GM18526 (cell line): ENCODE results near the gene KLHL29.

ENCODE experiments used
- POLR2A ChIP-seq: IDR thresholded peaks from 3 replicates; pipeline ENCODE4 v1.6.1; 2011; ENCODE audit not compliant: insufficient read length; ENCODE audit errors: extremely low read depth

The KLHL29 gene

GRCh38 chr2:23597687-23598086 lies 212.7 kb downstream of the KLHL29 start:
- TF ChIP-seq POLR2A: no peak

DNA sequence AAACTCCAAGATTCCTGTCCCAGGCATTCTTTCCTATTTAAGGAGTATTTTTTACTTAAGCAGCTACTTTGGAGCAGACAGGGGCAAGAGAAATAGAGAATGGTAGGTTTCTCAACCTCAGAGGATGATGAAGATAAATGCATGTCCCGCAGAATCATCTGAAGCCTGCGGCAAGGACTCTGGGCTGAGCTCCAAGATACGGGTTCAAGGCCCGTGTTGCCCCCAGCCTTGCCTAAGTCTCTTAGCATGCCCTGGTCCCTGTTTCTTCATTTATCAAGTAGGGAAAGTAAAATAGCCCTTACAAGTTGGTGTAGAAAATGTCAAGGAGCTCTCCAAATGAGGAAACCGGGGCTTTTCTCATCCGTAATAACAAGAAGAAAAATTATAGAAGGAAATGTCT lies 214.0 kb downstream of the KLHL29 start:
- no peak for TF ChIP-seq POLR2A

GRCh38 chr2:23599667-23600066 lies 214.7 kb downstream of the KLHL29 start:
- TF ChIP-seq POLR2A: no peak

DNA sequence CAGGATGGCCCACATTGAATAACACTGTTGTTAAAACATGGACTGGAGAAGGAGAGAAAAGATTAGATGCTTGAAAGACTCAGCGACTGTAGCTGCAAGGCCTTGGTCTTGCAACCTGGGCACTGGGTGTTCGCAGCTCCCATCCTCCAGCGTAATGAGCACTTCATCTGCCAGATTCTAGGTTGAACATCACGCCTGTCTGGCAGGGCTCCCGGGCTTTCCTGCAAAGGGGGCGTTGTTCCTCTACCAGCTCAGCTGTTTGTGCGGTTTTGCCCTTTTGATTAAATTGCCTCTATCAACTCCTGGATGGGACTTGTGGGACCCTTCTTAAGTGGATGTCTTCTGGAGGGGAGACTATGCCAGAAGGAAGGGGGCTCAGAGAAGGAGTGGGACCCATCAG lies 215.4 kb downstream of the KLHL29 start:
- no peak for TF ChIP-seq POLR2A

DNA sequence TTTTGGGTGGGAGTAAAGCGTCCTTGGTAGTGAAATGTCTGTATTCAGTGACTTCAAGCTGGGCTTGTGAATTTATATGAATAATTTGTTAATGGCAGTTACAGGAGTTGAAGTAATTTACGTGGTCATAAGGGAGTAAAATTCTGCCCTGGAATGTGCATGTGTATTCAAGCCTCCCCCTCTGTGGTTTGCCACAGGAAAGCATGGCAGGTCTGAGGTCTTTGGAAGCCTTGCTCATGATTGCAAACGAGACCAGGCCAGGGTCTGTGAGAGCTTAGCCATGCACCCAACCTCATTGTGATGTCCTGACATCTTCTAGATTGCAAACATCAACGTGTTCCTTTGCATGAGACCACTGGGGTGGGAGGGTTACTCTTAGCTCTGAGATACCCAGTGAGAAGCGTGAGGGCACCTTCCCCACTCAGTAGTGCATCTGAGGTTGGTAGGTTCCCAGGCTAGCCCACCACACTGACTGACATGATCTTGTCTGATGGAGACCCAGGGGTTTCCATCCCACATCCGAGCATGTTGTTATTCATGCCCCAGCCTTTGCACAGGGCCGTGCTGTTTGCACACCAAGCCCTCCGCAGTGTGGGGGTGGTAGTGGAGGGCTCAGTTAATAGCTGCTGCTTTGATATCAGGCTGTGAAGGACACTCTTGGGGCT lies 216.5 kb downstream of the KLHL29 start:
- no peak for TF ChIP-seq POLR2A

- TF ChIP-seq POLR2A: no peak
Observed at GRCh38 chr2:23602116-23602515, 217.1 kb downstream of the KLHL29 start.

DNA sequence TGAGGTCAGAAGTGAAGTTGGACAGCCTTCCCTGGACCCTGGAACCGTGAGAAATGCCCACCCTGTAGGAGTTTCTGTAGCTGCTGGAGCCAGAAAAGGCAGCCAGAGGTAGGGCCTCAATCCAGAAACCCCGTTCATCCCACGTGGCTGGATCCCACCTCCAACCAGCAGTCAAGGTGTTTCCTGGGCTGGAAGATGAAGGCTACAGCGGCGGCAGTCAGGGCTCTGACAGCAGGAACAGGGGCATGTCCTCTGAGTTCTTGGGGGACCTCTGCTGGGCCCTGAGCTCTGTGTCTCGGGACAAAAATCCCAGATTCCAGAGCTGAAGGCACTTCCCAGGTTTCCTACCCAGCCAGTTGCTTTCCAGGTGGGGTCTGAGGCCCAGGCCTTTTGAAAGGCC lies 218.2 kb downstream of the KLHL29 start:
- TF ChIP-seq POLR2A: no peak

DNA sequence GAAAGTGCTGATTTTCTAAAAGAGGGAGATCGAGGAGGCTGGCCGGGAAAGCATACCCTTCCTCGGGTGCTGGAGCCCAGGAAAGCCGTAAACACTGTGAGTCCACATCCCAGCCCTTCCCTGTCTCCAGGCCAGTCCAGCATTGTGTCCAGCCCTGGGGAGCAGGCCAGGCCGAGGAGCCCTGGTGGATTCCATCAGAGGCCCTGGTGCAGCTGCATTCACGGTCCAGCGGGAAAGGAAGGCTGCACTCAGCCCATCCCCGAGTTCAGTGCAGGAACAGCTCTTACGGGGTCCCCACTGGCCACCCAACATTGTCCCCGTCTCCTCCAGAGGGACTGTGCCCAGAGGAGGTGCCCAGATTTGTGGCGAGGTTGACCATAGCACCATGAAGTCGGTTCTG lies 218.6 kb downstream of the KLHL29 start:
- no peak for TF ChIP-seq POLR2A

GRCh38 chr2:23604731-23605130 lies 219.8 kb downstream of the KLHL29 start:
- TF ChIP-seq POLR2A: no peak

DNA sequence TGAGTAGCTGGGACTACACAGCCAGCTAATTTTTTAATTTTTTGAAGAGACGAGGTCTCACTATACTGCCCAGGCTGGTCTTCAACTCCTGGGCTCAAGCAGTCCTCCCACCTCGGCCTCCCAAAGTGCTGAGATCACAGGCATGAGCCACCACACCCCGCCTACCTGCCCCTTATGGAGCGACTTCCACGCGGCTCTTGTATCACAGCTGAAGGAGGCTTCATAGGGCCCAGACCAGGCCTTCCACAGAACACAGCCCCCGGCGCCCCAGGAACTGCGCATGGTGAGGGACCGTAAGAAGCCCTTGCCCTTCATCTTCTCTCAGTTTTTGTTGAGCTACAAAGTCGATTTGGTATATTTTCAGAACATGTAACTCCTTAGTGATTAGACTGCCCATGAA lies 220.3 kb downstream of the KLHL29 start:
- TF ChIP-seq POLR2A: no peak

DNA sequence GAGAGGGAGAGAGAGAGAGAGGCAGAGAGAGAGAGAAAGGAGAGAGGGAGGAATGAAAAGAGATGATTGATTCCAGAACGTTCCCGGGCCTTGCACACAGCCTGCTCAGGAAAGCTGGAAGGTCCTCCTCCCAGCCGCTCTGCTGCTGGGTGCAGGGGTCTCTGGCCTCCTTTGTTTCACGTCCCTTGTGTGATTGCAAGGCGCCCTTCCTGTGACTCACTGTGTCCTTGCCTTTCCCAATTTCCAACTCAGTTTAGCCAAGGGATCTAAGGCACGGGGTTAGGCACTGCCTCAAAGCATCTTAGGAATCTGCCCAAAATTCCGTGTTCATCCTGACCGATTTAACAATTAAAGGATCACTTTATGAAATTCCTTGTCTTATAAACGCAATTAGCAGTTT lies 221.2 kb downstream of the KLHL29 start:
- TF ChIP-seq POLR2A: no peak

DNA sequence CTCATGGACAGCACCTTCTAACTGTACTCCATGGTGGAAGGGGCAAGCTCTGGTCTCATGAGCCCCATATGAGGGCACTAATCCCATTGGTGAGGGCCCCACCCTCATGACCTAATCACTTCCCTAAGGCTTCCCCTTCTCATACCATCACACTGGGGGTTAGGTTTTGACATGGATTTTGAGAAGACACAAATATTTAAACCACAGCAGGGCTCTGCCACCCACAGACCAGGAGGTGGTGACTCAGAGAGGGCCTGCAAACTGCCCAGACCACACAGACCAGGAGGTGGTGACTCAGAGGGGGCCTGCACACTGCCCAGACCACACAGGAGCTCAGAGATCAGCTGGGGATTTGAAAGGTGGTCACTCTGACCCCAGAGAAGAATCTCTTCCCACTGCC lies 222.0 kb downstream of the KLHL29 start:
- TF ChIP-seq POLR2A: no peak

- no peak for TF ChIP-seq POLR2A
Observed at GRCh38 chr2:23607925-23608324, 222.9 kb downstream of the KLHL29 start.

GRCh38 chr2:23609254-23609653 lies 224.3 kb downstream of the KLHL29 start:
- no peak for TF ChIP-seq POLR2A

DNA sequence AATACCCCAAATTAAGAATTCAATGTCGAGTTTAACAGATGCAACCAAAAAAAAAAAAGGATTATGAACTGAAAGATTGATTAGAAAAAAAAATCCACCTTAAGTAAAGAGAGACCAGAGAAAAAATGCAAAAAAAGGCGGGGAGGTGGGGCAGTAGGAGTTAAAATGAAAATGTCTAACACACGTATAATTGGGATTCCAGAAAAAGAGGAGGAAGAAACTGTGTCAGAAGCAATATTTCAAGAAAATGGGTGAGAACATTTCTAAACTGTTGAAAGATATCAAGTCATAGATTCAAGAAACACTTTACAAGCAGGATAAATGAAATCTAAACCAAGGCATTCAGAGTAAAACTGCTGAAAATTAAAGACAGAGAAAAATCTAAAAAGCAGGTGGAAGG lies 226.9 kb downstream of the KLHL29 start:
- no peak for TF ChIP-seq POLR2A

DNA sequence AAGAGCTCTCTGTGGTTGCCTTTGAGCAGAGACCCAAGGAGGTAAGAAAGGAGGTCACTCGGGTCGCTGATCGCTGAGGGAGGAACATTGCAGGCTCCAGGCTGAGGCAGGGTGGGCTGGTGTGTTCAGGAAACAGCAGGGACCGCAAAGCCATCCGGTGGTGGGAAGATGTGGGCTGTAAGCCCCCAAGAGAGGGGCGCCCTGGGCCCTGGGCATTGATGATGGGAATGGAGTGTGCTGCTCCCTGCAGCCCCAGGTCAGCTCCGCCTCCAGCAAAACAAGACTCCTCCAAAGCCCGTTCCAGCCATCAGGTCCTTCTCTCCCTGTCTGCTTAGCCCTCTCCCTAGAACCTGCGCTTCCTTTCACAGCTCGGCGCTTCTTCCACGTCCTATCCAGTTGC lies 229.7 kb downstream of the KLHL29 start:
- no peak for TF ChIP-seq POLR2A

DNA sequence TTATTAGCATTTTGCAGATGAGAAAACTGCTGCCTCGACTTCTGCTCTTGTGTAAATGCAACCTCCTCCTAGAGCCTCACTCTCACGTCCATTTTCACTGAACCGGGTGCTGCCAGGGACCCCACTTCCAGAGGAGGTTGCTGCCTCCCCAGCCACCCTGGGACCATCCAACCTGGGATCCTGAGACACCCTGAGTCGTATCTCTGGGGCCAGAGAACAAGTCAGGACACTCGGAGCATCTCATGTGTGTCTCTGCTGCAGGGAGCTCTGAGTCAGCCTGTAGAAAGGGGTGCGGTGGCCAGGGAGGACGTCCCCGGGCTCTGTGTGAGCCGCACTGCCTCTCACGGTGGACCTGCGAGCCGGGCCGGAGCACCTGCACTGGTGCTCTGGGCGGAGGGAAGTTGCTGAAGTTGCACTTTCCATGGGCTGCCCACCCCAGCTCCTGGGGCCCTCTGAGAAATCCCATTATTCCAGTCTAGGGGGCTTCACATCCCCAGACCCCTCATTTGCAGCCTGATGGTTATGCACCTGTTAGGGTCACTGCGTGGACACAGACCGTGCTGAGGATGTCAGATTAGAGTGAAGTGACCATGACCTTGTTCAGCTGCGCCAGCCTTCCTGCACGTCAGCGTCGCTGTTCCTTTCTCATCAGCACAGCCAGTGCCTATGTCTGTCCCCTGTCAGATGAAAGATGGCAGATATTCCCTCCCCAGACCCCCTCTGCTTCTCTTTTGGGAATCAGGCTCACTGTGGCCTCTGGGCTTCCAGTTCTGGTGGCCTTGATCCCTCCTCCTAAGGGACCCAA lies 230.4 kb downstream of the KLHL29 start:
- TF ChIP-seq POLR2A: no peak
